ENCODE results near the gene AKR7A3. TPM values are rescaled to one million over a fixed set of nuclear protein-coding genes. Genes with fewer than 3 reads are reported as not detected.
"Not testable (repeated sequence)": the region's sequence is repeated elsewhere in the genome, so short reads cannot be mapped to it uniquely, and the experiment has no call there.

AKR7A3 gene
- total RNA-seq, 5 donors from 2014 or later (not counting 1 experiment from before 2014, with no cell fraction given): 0.82 to 2.8 (median 1.1) TPM

DNA sequence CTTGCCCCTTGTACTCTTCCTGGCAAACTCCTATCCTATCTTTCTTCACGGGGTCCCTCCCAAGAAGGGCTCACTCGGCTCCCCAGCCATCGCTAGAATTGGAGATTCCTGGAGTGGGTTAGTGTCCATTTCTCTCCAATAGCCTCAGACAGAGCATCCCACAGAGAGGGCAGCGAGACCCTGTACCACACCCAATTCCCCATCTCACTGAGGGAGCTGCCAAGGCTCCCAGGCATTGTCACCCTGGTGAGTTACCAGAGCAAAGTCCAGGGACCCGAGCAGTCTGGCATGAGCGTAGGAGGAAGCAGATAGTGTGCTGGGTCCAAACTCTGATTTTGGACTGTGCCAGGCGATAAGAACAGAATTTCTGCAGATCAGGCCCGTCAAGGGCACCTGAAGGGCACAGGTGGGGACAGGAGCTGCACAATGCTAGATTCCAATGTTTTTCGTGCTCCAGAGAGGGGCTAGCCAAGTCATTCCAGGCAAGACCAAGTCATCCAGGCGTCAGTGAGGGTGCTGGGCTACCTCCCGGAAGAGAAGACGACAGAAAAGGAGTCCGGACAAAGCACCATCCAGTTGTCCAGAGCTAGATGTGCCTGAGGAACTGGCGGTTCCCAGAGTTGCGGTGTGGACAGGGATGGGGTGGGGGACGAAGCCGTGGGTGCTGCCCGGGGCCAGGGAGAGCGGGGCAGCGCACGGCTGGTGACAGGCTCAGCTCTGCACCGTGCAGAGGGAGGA lies 15.3 kb downstream of the AKR7A3 start:
- H3K4me3 Mint-ChIP-seq: no peak overlapping the region
- ChIA-PET CTCF (interaction anchor here in 1 of 2 donors (0.6 kb wide), 2 partner anchors 120 to 262 kb away, joined by 4 to 5 read pairs; no protein-coding TSS in a partner anchor), POLR2A (interaction anchor here in 1 of 2 donors (0.7 kb wide), 1 partner anchor 10 kb away, joined by 6 read pairs; no protein-coding TSS in a partner anchor)
- DNase-seq (no peak), ATAC-seq (replicated peaks in 1 of 4) (no peak)
- Histone ChIP-seq H3K36me3 (ENCODE audit: control insufficient read depth in 2 of 2, extremely low read depth in 1 of 2, insufficient read depth in 1 of 2, low read length in 1 of 2) (no peaks in the 10 kb centered on the region), H3K27me3 (replicated peaks in 1 of 2; ENCODE audit: control insufficient read depth in 2 of 2, extremely low read depth in 1 of 2, insufficient read depth in 2 of 2, low read length in 1 of 2) (peaks cover 0 to 24% of the 10 kb centered on the region in 2 experiments), H3K27ac (ENCODE audit: low read length) (no peak overlapping the region), H3K4me1 (ENCODE audit: control insufficient read depth in 1 of 2, extremely low read depth in 1 of 2, insufficient read depth in 2 of 2, low read length in 2 of 2) (no peaks in the 10 kb centered on the region), H3K4me3 (ENCODE audit: control insufficient read depth in 1 of 2, extremely low read depth in 1 of 2, low read length in 1 of 2) (no peak overlapping the region), H3K9me3 (no peaks in the 10 kb centered on the region)
- peaks cover 0 to 7% (median 0%) of the 10 kb centered on the region in 3 donors for H3K4me1 Mint-ChIP-seq
- H3K27me3 Mint-ChIP-seq: peaks cover 7 to 26% of the 10 kb centered on the region in 2 donors
- 94% methylated on average over 19 of the region's 22 CpGs for WGBS (ENCODE audit: insufficient coverage)
- H3K36me3 Mint-ChIP-seq: peaks cover 6% of the 10 kb centered on the region
- H3K9me3 Mint-ChIP-seq: no peaks in the 10 kb centered on the region
- H3K27ac Mint-ChIP-seq: no peak overlapping the region

DNA sequence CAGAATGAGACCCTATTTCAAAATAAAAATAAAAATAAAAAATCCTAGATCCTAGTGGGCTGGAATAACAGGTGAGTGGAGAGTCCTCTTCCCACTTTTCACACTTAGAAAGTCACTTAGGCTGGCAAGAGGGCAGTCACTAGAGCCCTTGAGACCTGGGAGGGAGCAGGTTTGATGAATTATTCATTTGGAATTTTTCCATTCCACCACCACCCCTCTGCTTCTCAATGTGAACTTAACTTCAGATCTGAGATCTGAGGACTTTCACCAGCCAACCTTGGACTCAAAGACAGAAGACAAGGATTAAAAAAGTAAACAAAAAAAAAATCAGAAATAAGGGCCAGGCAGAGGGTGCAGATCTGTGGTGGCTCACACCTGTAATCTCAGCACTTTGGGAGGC lies 16.5 kb downstream of the AKR7A3 start:
- Mint-ChIP-seq H3K36me3 (peaks cover 6% of the 10 kb centered on the region), H3K4me3 (no peak overlapping the region), H3K27me3 (peaks cover 7 to 26% of the 10 kb centered on the region in 2 donors), H3K4me1 (peaks cover 0 to 7% (median 0%) of the 10 kb centered on the region in 3 donors), H3K27ac (no peak overlapping the region), H3K9me3 (no peaks in the 10 kb centered on the region)
- Histone ChIP-seq H3K27ac (ENCODE audit: low read length) (no peak overlapping the region), H3K36me3 (ENCODE audit: control insufficient read depth in 2 of 2, extremely low read depth in 1 of 2, insufficient read depth in 1 of 2, low read length in 1 of 2) (no peaks in the 10 kb centered on the region), H3K27me3 (replicated peaks in 1 of 2; ENCODE audit: control insufficient read depth in 2 of 2, extremely low read depth in 1 of 2, insufficient read depth in 2 of 2, low read length in 1 of 2) (peaks cover 0 to 24% of the 10 kb centered on the region in 2 experiments), H3K9me3 (no peaks in the 10 kb centered on the region), H3K4me3 (ENCODE audit: control insufficient read depth in 1 of 2, extremely low read depth in 1 of 2, low read length in 1 of 2) (no peak overlapping the region), H3K4me1 (ENCODE audit: control insufficient read depth in 1 of 2, extremely low read depth in 1 of 2, insufficient read depth in 2 of 2, low read length in 2 of 2) (no peaks in the 10 kb centered on the region)
- POLR2A ChIA-PET: no interaction called here
- CTCF ChIA-PET: no interaction called here
- DNase-seq: no peak
- no peak for ATAC-seq (replicated peaks in 1 of 4)

- H3K9me3 Mint-ChIP-seq; H3K36me3 Mint-ChIP-seq; H3K36me3 ChIP-seq (ENCODE audit: control insufficient read depth in 2 of 2, extremely low read depth in 1 of 2, insufficient read depth in 1 of 2, low read length in 1 of 2); H3K4me3 ChIP-seq (ENCODE audit: control insufficient read depth in 1 of 2, extremely low read depth in 1 of 2, low read length in 1 of 2); H3K9me3 ChIP-seq; H3K27ac Mint-ChIP-seq; H3K4me3 Mint-ChIP-seq; ATAC-seq (replicated peaks in 1 of 4); H3K4me1 ChIP-seq (ENCODE audit: control insufficient read depth in 1 of 2, extremely low read depth in 1 of 2, insufficient read depth in 2 of 2, low read length in 2 of 2); DNase-seq; CTCF ChIA-PET; H3K27ac ChIP-seq (ENCODE audit: low read length); H3K4me1 Mint-ChIP-seq; POLR2A ChIA-PET: not testable (repeated sequence)
- WGBS (ENCODE audit: insufficient coverage): 82% methylated on average over 6 of the region's 6 CpGs
- peaks cover 7 to 26% of the 10 kb centered on the region in 2 donors for H3K27me3 Mint-ChIP-seq
- peaks cover 0 to 24% of the 10 kb centered on the region in 2 experiments for H3K27me3 ChIP-seq (replicated peaks in 1 of 2; ENCODE audit: control insufficient read depth in 2 of 2, extremely low read depth in 1 of 2, insufficient read depth in 2 of 2, low read length in 1 of 2)
These were observed 18.2 kb downstream of the AKR7A3 start for GRCh38 chr1:19270343-19270730.

DNA sequence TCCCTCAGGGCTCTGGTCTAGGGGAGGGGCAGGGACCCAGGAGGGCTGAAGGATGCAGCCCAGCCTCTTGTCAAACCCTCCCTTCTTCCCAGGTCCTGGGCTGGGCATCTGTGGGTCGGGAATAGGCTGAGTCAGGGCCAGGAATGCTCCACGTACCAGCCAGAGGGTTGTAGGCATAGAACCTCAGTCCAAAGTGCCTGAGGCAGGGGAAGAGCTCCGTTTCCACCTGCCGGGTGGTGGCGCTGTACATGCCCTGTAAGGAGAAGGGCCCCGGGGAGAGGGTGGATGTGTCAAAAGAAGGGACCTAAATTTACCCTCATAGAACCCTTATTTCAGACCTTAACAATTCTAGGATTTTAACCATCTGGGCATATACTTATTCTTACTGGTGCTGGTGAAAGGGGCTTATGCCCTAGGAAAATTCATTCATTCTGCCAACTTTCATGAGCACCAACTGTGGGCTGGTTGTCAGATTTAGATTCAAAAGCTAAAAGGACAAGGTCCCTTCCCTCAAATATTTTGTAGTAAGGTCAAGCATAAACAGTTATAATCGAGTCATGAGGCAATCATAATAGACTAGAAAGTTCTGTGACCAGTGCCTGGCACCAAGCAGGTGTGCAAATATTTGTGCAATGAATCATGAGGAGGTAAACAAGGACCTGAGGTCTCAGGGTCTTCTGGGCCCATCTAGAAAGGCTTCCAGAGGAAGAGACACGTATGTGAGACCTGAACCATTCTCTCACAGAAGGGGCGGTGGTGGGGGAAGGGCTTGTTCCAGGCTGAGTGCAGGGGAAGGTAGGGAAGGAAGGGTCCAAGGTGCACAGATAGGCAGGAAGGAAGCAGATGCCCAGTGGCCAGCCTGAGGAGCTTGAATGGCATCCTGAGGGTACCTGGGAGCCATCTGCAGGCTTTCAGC lies 18.9 kb downstream of the AKR7A3 start:
- ATAC-seq (replicated peaks in 1 of 4); H3K27ac ChIP-seq (ENCODE audit: low read length); H3K36me3 Mint-ChIP-seq; H3K4me1 Mint-ChIP-seq; H3K4me3 Mint-ChIP-seq; H3K27ac Mint-ChIP-seq; H3K9me3 ChIP-seq; H3K4me3 ChIP-seq (ENCODE audit: control insufficient read depth in 1 of 2, extremely low read depth in 1 of 2, low read length in 1 of 2); CTCF ChIA-PET; DNase-seq; H3K9me3 Mint-ChIP-seq; POLR2A ChIA-PET; H3K4me1 ChIP-seq (ENCODE audit: control insufficient read depth in 1 of 2, extremely low read depth in 1 of 2, insufficient read depth in 2 of 2, low read length in 2 of 2); H3K36me3 ChIP-seq (ENCODE audit: control insufficient read depth in 2 of 2, extremely low read depth in 1 of 2, insufficient read depth in 1 of 2, low read length in 1 of 2): not testable (repeated sequence)
- H3K27me3 ChIP-seq (replicated peaks in 1 of 2; ENCODE audit: control insufficient read depth in 2 of 2, extremely low read depth in 1 of 2, insufficient read depth in 2 of 2, low read length in 1 of 2): peaks cover 0 to 20% of the 10 kb centered on the region in 2 experiments
- peaks cover 7 to 26% of the 10 kb centered on the region in 2 donors for H3K27me3 Mint-ChIP-seq
- no CpG with 5 or more reads among the region's 9 CpGs for WGBS (ENCODE audit: insufficient coverage)

DNA sequence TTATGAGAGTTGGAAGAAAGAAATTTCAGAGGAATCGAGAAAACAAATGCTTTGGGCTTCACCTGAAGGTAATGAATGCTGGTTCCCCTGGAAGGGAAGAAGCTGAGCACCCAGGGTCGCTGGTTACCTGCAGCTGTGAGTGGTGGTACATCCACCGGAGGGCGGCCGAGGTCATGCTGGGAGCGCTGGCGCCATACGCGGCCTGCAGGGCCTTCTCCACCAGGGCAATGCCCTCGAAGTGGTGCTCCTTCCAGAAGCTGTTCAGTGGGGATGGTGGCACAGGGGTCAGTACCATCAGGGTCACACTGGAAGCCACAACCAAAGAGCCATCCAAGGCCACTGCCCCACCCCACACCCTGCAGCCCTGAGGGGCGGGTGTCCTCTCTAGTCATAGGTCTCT lies 20.1 kb downstream of the AKR7A3 start:
- H3K4me1 ChIP-seq (ENCODE audit: control insufficient read depth in 1 of 2, extremely low read depth in 1 of 2, insufficient read depth in 2 of 2, low read length in 2 of 2): no peaks in the 10 kb centered on the region
- ChIA-PET CTCF (interaction anchor here in 1 of 2 donors (0.7 kb wide), 1 partner anchor 367 kb away, joined by 4 read pairs; no protein-coding TSS in a partner anchor), POLR2A (no interaction called here)
- no peaks in the 10 kb centered on the region for H3K9me3 ChIP-seq
- Mint-ChIP-seq H3K27ac (no peak overlapping the region), H3K4me1 (peaks cover 0 to 4% (median 0%) of the 10 kb centered on the region in 3 donors), H3K9me3 (no peaks in the 10 kb centered on the region), H3K4me3 (no peak overlapping the region), H3K27me3 (peaks cover 6 to 22% of the 10 kb centered on the region in 2 donors), H3K36me3 (peaks cover 3% of the 10 kb centered on the region)
- ATAC-seq (replicated peaks in 1 of 4) (no peak), DNase-seq (no peak)
- no peaks in the 10 kb centered on the region for H3K36me3 ChIP-seq (ENCODE audit: control insufficient read depth in 2 of 2, extremely low read depth in 1 of 2, insufficient read depth in 1 of 2, low read length in 1 of 2)
- peaks cover 0 to 10% of the 10 kb centered on the region in 2 experiments for H3K27me3 ChIP-seq (replicated peaks in 1 of 2; ENCODE audit: control insufficient read depth in 2 of 2, extremely low read depth in 1 of 2, insufficient read depth in 2 of 2, low read length in 1 of 2)
- no peak overlapping the region for H3K4me3 ChIP-seq (ENCODE audit: control insufficient read depth in 1 of 2, extremely low read depth in 1 of 2, low read length in 1 of 2)
- H3K27ac ChIP-seq (ENCODE audit: low read length): no peak overlapping the region
- WGBS (ENCODE audit: insufficient coverage): 76% methylated on average over 6 of the region's 11 CpGs

- no peak overlapping the region for H3K27ac ChIP-seq (ENCODE audit: low read length)
- ChIA-PET POLR2A (no interaction called here), CTCF (no interaction called here)
- no peak for ATAC-seq (replicated peaks in 1 of 4)
- peaks cover 12% of the 10 kb centered on the region for H3K36me3 Mint-ChIP-seq
- H3K4me3 ChIP-seq (ENCODE audit: control insufficient read depth in 1 of 2, extremely low read depth in 1 of 2, low read length in 1 of 2): no peak overlapping the region
- H3K4me1 ChIP-seq (ENCODE audit: control insufficient read depth in 1 of 2, extremely low read depth in 1 of 2, insufficient read depth in 2 of 2, low read length in 2 of 2): no peaks in the 10 kb centered on the region
- H3K9me3 Mint-ChIP-seq: no peaks in the 10 kb centered on the region
- peaks cover 4 to 26% of the 10 kb centered on the region in 2 donors for H3K36me3 ChIP-seq (ENCODE audit: control insufficient read depth in 2 of 2, extremely low read depth in 1 of 2, insufficient read depth in 1 of 2, low read length in 1 of 2)
- no peak for DNase-seq
- no peaks in the 10 kb centered on the region for H3K9me3 ChIP-seq
- no peaks in the 10 kb centered on the region for H3K27me3 Mint-ChIP-seq
- 92% methylated on average over 2 of the region's 5 CpGs for WGBS (ENCODE audit: insufficient coverage)
- no peaks in the 10 kb centered on the region for H3K4me1 Mint-ChIP-seq
- H3K4me3 Mint-ChIP-seq: no peak overlapping the region
- no peaks in the 10 kb centered on the region for H3K27me3 ChIP-seq (replicated peaks in 1 of 2; ENCODE audit: control insufficient read depth in 2 of 2, extremely low read depth in 1 of 2, insufficient read depth in 2 of 2, low read length in 1 of 2)
- H3K27ac Mint-ChIP-seq: no peak overlapping the region
These were observed 25.8 kb downstream of the AKR7A3 start for GRCh38 chr1:19262744-19263143.
